OCI-LY7 (cell line): ENCODE data around the gene FRG1. TPM values are rescaled to one million over a fixed set of nuclear protein-coding genes. Genes with fewer than 3 reads are reported as not detected.
"Not testable (repeated sequence)": the region's sequence is repeated elsewhere in the genome, so short reads cannot be mapped to it uniquely, and the experiment has no call there.

Experiments
- BruUV-seq: library from RNA; stranded (reverse); fragments of 400-500 nt; replicated peaks from 2 replicates; lab custom pipeline; 2021; lab: Mats Ljungman, UMichigan
- CTCF ChIA-PET: fragments of 300-600 bp; sonication (Branson Sonifier 250); formaldehyde crosslinking; loops from one replicate; lab custom pipeline; 2022; ENCODE audit warnings: antibody characterized with exemption; ENCODE audit not compliant: unreplicated experiment; lab: Charles Lee
- POLR2A ChIA-PET: fragments of 300-600 bp; sonication (Branson Sonifier 250); formaldehyde crosslinking; loops from one replicate; lab custom pipeline; 2022; ENCODE audit warnings: antibody characterized with exemption; lab: Charles Lee
- DNase-seq: peaks from one replicate; pipeline ENCODE4 v3.0.0-alpha.2; 2015; ENCODE audit warnings: low spot score
- H2AFZ ChIP-seq: fragments of 200-600 bp; sonication (generic), shearing (Covaris generic); 2 replicates; pipeline ENCODE4 v1.6.1; 2014; ENCODE audit warnings: mild to moderate bottlenecking, antibody characterized with exemption, low read length, moderate library complexity
- H3K27ac ChIP-seq: fragments of 200-600 bp; sonication (generic); 2 replicates; pipeline ENCODE4 v1.5.1; 2014; ENCODE audit warnings: mixed run types, low read depth, mild to moderate bottlenecking, moderate library complexity, low read length, inconsistent platforms; ENCODE audit not compliant: poor library complexity, severe bottlenecking
- H3K36me3 ChIP-seq: fragments of 200-600 bp; sonication (generic); 2 replicates; pipeline ENCODE4 v1.6.1; 2014; ENCODE audit warnings: mild to moderate bottlenecking, antibody characterized with exemption, low read length, moderate library complexity, mixed read lengths; ENCODE audit not compliant: insufficient read depth
- H3K4me1 ChIP-seq: fragments of 200-600 bp; sonication (generic); 2 replicates; pipeline ENCODE4 v1.5.1; 2014; ENCODE audit warnings: mild to moderate bottlenecking, low read length; ENCODE audit not compliant: insufficient read depth, poor library complexity, severe bottlenecking
- H3K4me2 ChIP-seq: fragments of 200-600 bp; sonication (generic); 2 replicates; pipeline ENCODE4 v1.6.1; 2014; ENCODE audit warnings: mild to moderate bottlenecking, low read length
- H3K4me3 ChIP-seq: fragments of 200-600 bp; sonication (generic); 2 replicates; pipeline ENCODE4 v1.5.1; 2014; ENCODE audit warnings: mild to moderate bottlenecking, low read depth, low read length; ENCODE audit not compliant: poor library complexity, severe bottlenecking
- H3K79me2 ChIP-seq: fragments of 200-600 bp; sonication (generic); 2 replicates; pipeline ENCODE4 v1.6.1; 2016; ENCODE audit warnings: low read depth, mild to moderate bottlenecking, low read length, moderate library complexity, mixed read lengths; ENCODE audit not compliant: insufficient read depth
- H3K9me2 ChIP-seq: fragments of 200-600 bp; sonication (generic); 2 replicates; pipeline ENCODE4 v1.6.1; 2016; ENCODE audit warnings: mild to moderate bottlenecking, low read length, mixed read lengths; ENCODE audit not compliant: insufficient read depth
- H3K9me3 ChIP-seq: fragments of 200-600 bp; sonication (generic); 2 replicates; pipeline ENCODE4 v1.6.1; 2014; ENCODE audit warnings: mild to moderate bottlenecking, mixed run types, low read length, mixed read lengths
- H4K20me1 ChIP-seq: fragments of 200-600 bp; sonication (generic); 2 replicates; pipeline ENCODE4 v1.6.1; 2014; ENCODE audit warnings: mild to moderate bottlenecking, antibody characterized with exemption, low read length, moderate library complexity, mixed read lengths; ENCODE audit not compliant: insufficient read depth
- CTCF ChIP-seq: fragments of 200-600 bp; sonication (generic); conservative IDR thresholded peaks from 2 replicates; pipeline ENCODE4 v1.5.1; 2014; ENCODE audit warnings: mild to moderate bottlenecking, antibody characterized with exemption, low read length, moderate library complexity, mixed read lengths
- EZH2phosphoT487 ChIP-seq: fragments of 200-600 bp; sonication (generic); IDR thresholded peaks from 2 replicates; pipeline ENCODE4 v1.6.1; 2018; ENCODE audit warnings: low read depth, borderline replicate concordance, mild to moderate bottlenecking, mixed run types, antibody characterized with exemption, low read length, moderate library complexity, mixed read lengths
- intact Hi-C: fragments of 100-400 bp; cut with micrococcal nuclease; formaldehyde crosslinking; loops from one replicate; pipeline ENCODE4 v1.10.0; 2022; ENCODE audit not compliant: unreplicated experiment
- total RNA-seq, 2 experiments: library from RNA; depleted of rRNA in 1 of 2; stranded (reverse); fragments of >200 nt in 1 of 2; shearing (Covaris generic) in 1 of 2; gene quantifications; 2 replicates each; pipeline ENCODE4 v1.2.3, GENCODE V29; 2014 to 2022

The FRG1 gene
- total RNA-seq, 2 experiments from 2014 or later: 37.8 to 70.9 TPM

- no peak overlapping the region for H3K27ac ChIP-seq
- no peak overlapping the region for H3K4me3 ChIP-seq
- no peak overlapping the region for H2AFZ ChIP-seq
- ChIA-PET POLR2A (interaction anchor here (0.7 kb wide), 1 partner anchor 1223 kb away, joined by 5 read pairs; no protein-coding TSS in a partner anchor), CTCF (no interaction called here)
- H3K4me1 ChIP-seq: no peaks in the 10 kb centered on the region
- no peak for DNase-seq
- TF ChIP-seq EZH2phosphoT487 (no peak), CTCF (no peak)
- no TSS peak for BruUV-seq
- no peaks in the 10 kb centered on the region for H3K36me3 ChIP-seq
- H3K9me3 ChIP-seq: 0 out of 2 replicates have a peak, but pooled peaks cover 10% of the 10 kb centered on the region
- no peaks in the 10 kb centered on the region for H3K9me2 ChIP-seq
- no peaks in the 10 kb centered on the region for H4K20me1 ChIP-seq
- no peaks in the 10 kb centered on the region for H3K79me2 ChIP-seq
- intact Hi-C loops: no loop called here
- H3K4me2 ChIP-seq: no peak overlapping the region
These were observed 19.6 kb upstream of the FRG1 start for GRCh38 chr4:189921058-189921457.

- intact Hi-C loops, H2AFZ ChIP-seq, DNase-seq, H3K9me3 ChIP-seq, H3K4me1 ChIP-seq, H3K9me2 ChIP-seq, BruUV-seq, POLR2A ChIA-PET, H3K4me3 ChIP-seq, CTCF ChIA-PET, H4K20me1 ChIP-seq, H3K79me2 ChIP-seq, H3K36me3 ChIP-seq, H3K4me2 ChIP-seq, H3K27ac ChIP-seq: not testable (repeated sequence)
These were observed 13.9 kb upstream of the FRG1 start for GRCh38 chr4:189926742-189927141.

GRCh38 chr4:189941005-189941450, 356 bp downstream of the FRG1 start:
- Histone ChIP-seq H3K4me3 (peak overlapping the region; percentile 84), H3K79me2 (peaks cover 40% of the 10 kb centered on the region), H3K4me1 (peaks cover 4% of the 10 kb centered on the region), H3K27ac (peak overlapping the region; percentile 63), H2AFZ (peak overlapping the region; percentile 61; the same call in 1 of the 2 replicates), H3K4me2 (peak overlapping the region; percentile 98), H4K20me1 (0 out of 2 replicates have a peak, but pooled peaks cover 4% of the 10 kb centered on the region), H3K36me3 (peaks cover 15% of the 10 kb centered on the region), H3K9me2 (no peaks in the 10 kb centered on the region), H3K9me3 (0 out of 2 replicates have a peak, but pooled peaks cover 4% of the 10 kb centered on the region)
- BruUV-seq: TSS peak; percentile 66
- ChIA-PET POLR2A (no interaction called here), CTCF (no interaction called here)
- intact Hi-C loops: no loop called here
- TF ChIP-seq CTCF (no peak), EZH2phosphoT487 (no peak)
- no peak for DNase-seq

GRCh38 chr4:189942412-189942811, 1.7 kb downstream of the FRG1 start:
- H3K27ac ChIP-seq, H4K20me1 ChIP-seq, H2AFZ ChIP-seq, CTCF ChIA-PET, H3K4me1 ChIP-seq, DNase-seq, H3K9me2 ChIP-seq, intact Hi-C loops, H3K9me3 ChIP-seq, POLR2A ChIA-PET, BruUV-seq: not testable (repeated sequence)
- Histone ChIP-seq H3K36me3 (peaks cover 15% of the 10 kb centered on the region), H3K4me3 (peak overlapping the region; percentile 84), H3K79me2 (peaks cover 46% of the 10 kb centered on the region), H3K4me2 (peak overlapping the region; percentile 98; the same call in 1 of the 2 replicates)

GRCh38 chr4:189944077-189944476, 3.4 kb downstream of the FRG1 start:
- H2AFZ ChIP-seq, H3K4me2 ChIP-seq, H4K20me1 ChIP-seq, H3K9me3 ChIP-seq, H3K4me3 ChIP-seq, H3K9me2 ChIP-seq, BruUV-seq, DNase-seq, H3K27ac ChIP-seq, CTCF ChIA-PET, H3K4me1 ChIP-seq, POLR2A ChIA-PET, intact Hi-C loops: not testable (repeated sequence)
- Histone ChIP-seq H3K36me3 (peaks cover 18% of the 10 kb centered on the region), H3K79me2 (peaks cover 46% of the 10 kb centered on the region)
